Endodermal cell (in vitro differentiated cells): Measurements from ENCODE around the gene HLTF. TPM values are rescaled to one million over a fixed set of nuclear protein-coding genes. Genes with fewer than 3 reads are reported as not detected.

Experiments used
- DNase-seq: peaks from one replicate; pipeline ENCODE4 v3.0.0-alpha.2; 2017
- H3K27ac ChIP-seq: 2 replicates; pipeline ENCODE4 v1.5.1; 2013; ENCODE audit warnings: mild to moderate bottlenecking, low read depth, low read length, moderate library complexity
- H3K27me3 ChIP-seq: 2 replicates; pipeline ENCODE4 v1.6.1; 2013; ENCODE audit warnings: mild to moderate bottlenecking, low read length, moderate library complexity; ENCODE audit not compliant: insufficient read depth, control insufficient read depth, poor library complexity, severe bottlenecking
- H3K36me3 ChIP-seq: 2 replicates; pipeline ENCODE4 v1.7.0; 2013; ENCODE audit warnings: mild to moderate bottlenecking, low read length, moderate library complexity; ENCODE audit not compliant: control insufficient read depth, insufficient read depth
- H3K4me1 ChIP-seq: one replicate; pipeline ENCODE4 v1.7.0; 2013; ENCODE audit warnings: low read length; ENCODE audit not compliant: control insufficient read depth, insufficient read depth
- H3K4me3 ChIP-seq: 2 replicates; pipeline ENCODE4 v1.5.1; 2013; ENCODE audit warnings: mild to moderate bottlenecking, low read length, moderate library complexity
- H3K9ac ChIP-seq: 2 replicates; pipeline ENCODE4 v1.6.1; 2013; ENCODE audit warnings: mild to moderate bottlenecking, low read length, moderate library complexity; ENCODE audit not compliant: poor library complexity, severe bottlenecking; ENCODE audit errors: extremely low read depth
- H3K9me3 ChIP-seq: 2 replicates; pipeline ENCODE4 v1.6.1; 2013; ENCODE audit warnings: mild to moderate bottlenecking, low read length, moderate library complexity; ENCODE audit not compliant: control insufficient read depth
- H3K27ac Mint-ChIP-seq: 2 replicates; pipeline ENCODE4 v1.8.0; 2020; ENCODE audit warnings: mixed read lengths
- H3K27me3 Mint-ChIP-seq: 2 replicates; pipeline ENCODE4 v1.8.0; 2021; ENCODE audit warnings: mild to moderate bottlenecking, mixed read lengths; ENCODE audit not compliant: insufficient read depth
- H3K36me3 Mint-ChIP-seq: 2 replicates; pipeline ENCODE4 v1.8.0; 2020; ENCODE audit warnings: low read depth, mixed read lengths
- H3K4me1 Mint-ChIP-seq: 2 replicates; pipeline ENCODE4 v1.8.0; 2020; ENCODE audit warnings: mixed read lengths
- H3K4me3 Mint-ChIP-seq: 2 replicates; pipeline ENCODE4 v1.8.0; 2020; ENCODE audit warnings: mild to moderate bottlenecking, moderate library complexity, mixed read lengths
- H3K9me3 Mint-ChIP-seq: 2 replicates; pipeline ENCODE4 v1.8.0; 2020; ENCODE audit warnings: mild to moderate bottlenecking, mixed read lengths
- CTCF ChIP-seq: fragments of 200-600 bp; sonication (generic); conservative IDR thresholded peaks from 2 replicates; pipeline ENCODE4 v1.5.0; 2021; ENCODE audit warnings: antibody characterized with exemption, mild to moderate bottlenecking
- WGBS, 2 experiments: methylation state at CpG; one replicate each; pipeline versions ENCODE4 v1.1.5 to v1.1.7; 2013; ENCODE audit warnings: missing lambda C conversion rate in 2 of 2, mixed read lengths in 1 of 2; ENCODE audit not compliant: insufficient coverage in 1 of 2, insufficient read length in 1 of 2; 5-methylcytosine and 5-hydroxymethylcytosine counted together
- total RNA-seq, 2 donors: library from RNA; stranded (reverse); fragmentation: NEBNext Ultra II Directional in 1 of 2; extraction: Animal tissue kit (Norgen Biotek cat#: 25700) in 1 of 2; gene quantifications; 2 replicates in 1 of 2; 3 replicates in 1 of 2; pipeline ENCODE4 v1.2.1, GENCODE V29; 2021

HLTF gene
- total RNA-seq, 2 donors from 2014 or later = 61.2 to 75.7 TPM

GRCh38 chr3:149095487-149095886 is 9.2 kb upstream of the HLTF start:
- Mint-ChIP-seq H3K4me1 (no peaks in the 10 kb centered on the region), H3K4me3 (no peak overlapping the region), H3K36me3 (peaks cover 7% of the 10 kb centered on the region), H3K27ac (no peak overlapping the region), H3K9me3 (peaks cover 18% of the 10 kb centered on the region), H3K27me3 (no peaks in the 10 kb centered on the region)
- Histone ChIP-seq H3K4me1 (no peaks in the 10 kb centered on the region), H3K9me3 (peaks cover 4% of the 10 kb centered on the region), H3K36me3 (no peaks in the 10 kb centered on the region), H3K4me3 (no peak overlapping the region), H3K9ac (no peak overlapping the region), H3K27me3 (no peaks in the 10 kb centered on the region), H3K27ac (no peak overlapping the region)
- no peak for DNase-seq
- no peak for TF ChIP-seq CTCF
- WGBS, 2 experiments = 93 to 100% methylated on average over 4 of the region's 4 CpGs

GRCh38 chr3:149091983-149092382 is 5.7 kb upstream of the HLTF start:
- Mint-ChIP-seq H3K9me3 (peaks cover 15% of the 10 kb centered on the region), H3K27me3 (peaks cover 12% of the 10 kb centered on the region), H3K4me1 (no peaks in the 10 kb centered on the region), H3K36me3 (peaks cover 2% of the 10 kb centered on the region), H3K27ac (no peak overlapping the region), H3K4me3 (no peak overlapping the region)
- no peak for TF ChIP-seq CTCF
- DNase-seq = no peak
- 94 to 95% methylated on average over 4 of the region's 4 CpGs for WGBS, 2 experiments
- Histone ChIP-seq H3K27ac (no peak overlapping the region), H3K9ac (no peak overlapping the region), H3K4me1 (no peaks in the 10 kb centered on the region), H3K36me3 (no peaks in the 10 kb centered on the region), H3K9me3 (peaks cover 3% of the 10 kb centered on the region), H3K27me3 (no peaks in the 10 kb centered on the region), H3K4me3 (no peak overlapping the region)

GRCh38 chr3:149090907-149091306 is 4.6 kb upstream of the HLTF start:
- Mint-ChIP-seq H3K27me3 (peaks cover 16% of the 10 kb centered on the region), H3K36me3 (no peaks in the 10 kb centered on the region), H3K4me3 (no peak overlapping the region), H3K27ac (no peak overlapping the region), H3K9me3 (peaks cover 16% of the 10 kb centered on the region), H3K4me1 (no peaks in the 10 kb centered on the region)
- no peak for TF ChIP-seq CTCF
- WGBS, 2 experiments = 89 to 100% methylated on average over 2 to 3 of the region's 3 CpGs
- Histone ChIP-seq H3K4me3 (no peak overlapping the region), H3K36me3 (no peaks in the 10 kb centered on the region), H3K9ac (no peak overlapping the region), H3K27ac (no peak overlapping the region), H3K4me1 (no peaks in the 10 kb centered on the region), H3K27me3 (no peaks in the 10 kb centered on the region), H3K9me3 (peaks cover 6% of the 10 kb centered on the region)
- DNase-seq = no peak
